Activated gamma-delta T cell treated with Interleukin-2 at 50 U/mL for 16 hours (primary cell): ENCODE measurements around the gene SLC6A2.

Experiments used
- DNase-seq: peaks from one replicate; pipeline ENCODE4 v3.0.0-alpha.2; 2020

Gene SLC6A2

DNA sequence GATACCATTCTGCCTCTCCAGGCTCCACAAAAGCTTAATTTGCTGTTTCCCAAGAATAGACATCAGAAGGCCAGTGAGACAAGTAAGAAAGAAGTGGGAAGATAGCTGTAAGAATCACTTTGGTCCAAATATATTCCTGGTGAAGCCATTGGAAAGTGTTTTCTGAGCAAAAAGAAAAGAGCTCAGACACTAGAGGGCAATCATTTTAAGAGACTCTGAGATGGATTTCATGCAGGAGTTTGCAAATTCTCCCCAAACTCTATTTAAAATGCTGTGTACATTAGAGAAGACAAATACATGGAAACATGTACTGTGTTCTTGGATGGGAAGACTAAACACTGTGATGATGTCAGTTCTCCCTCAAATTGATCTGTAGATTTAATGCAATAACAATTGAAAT is 8.0 kb upstream of the SLC6A2 start:
- no peak for DNase-seq

GRCh38 chr16:55651841-55652824 is 3.7 kb upstream of the SLC6A2 start:
- DNase-seq = no peak

GRCh38 chr16:55653106-55653505 is 2.7 kb upstream of the SLC6A2 start:
- DNase-seq = no peak

GRCh38 chr16:55655381-55655896 is 349 bp upstream of the SLC6A2 start:
- DNase-seq = no peak

GRCh38 chr16:55656691-55657092 is 904 bp downstream of the SLC6A2 start:
- no peak for DNase-seq

GRCh38 chr16:55657616-55658015 is 1.8 kb downstream of the SLC6A2 start:
- no peak for DNase-seq

DNA sequence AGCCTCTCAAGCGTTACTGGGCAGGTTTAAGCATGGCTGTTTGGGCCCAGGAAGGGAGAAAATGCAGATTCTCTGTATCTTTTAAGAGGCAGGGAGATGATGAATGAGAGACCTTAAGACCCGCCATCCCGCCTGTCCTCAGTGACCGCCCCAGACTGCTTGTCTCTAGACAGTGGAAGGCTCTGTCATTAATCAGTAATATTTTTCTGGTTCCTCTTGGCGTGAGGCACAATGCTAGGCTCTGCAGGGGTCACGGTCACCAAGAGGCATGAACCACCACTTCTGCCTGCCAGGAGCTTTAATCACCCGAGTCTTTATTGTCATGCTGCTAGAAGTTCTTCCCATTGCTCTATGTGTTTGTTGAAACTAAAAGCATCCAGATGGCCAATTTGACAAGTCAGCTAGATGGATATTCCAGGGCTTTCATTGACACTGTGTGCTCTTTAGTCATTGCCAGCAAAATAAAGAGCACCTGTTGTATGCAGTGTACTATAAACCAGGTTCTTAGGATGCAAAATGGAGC is 3.2 kb downstream of the SLC6A2 start:
- no peak for DNase-seq

- no peak for DNase-seq
These were observed 4.2 kb downstream of the SLC6A2 start for GRCh38 chr16:55660026-55660425.

DNA sequence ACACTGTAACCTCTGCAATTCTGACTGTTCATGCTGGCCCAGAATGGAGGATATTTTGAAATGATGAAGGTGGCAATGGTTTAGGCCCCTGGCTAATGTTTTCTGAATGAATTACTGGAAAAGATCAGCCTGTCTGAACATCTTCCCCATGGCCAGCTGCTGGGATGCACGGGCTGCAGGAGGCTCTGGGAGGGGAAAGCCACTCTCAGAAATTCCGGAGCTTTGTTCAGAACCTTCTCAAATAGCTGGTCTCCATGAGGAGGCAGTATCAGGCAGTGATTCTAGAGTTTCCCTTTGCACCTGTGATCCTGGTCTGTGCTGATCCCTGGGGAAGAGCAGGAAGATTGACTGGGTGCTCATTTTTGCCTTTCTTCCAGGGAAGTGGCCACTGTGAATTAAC is 5.0 kb downstream of the SLC6A2 start:
- no peak for DNase-seq

DNA sequence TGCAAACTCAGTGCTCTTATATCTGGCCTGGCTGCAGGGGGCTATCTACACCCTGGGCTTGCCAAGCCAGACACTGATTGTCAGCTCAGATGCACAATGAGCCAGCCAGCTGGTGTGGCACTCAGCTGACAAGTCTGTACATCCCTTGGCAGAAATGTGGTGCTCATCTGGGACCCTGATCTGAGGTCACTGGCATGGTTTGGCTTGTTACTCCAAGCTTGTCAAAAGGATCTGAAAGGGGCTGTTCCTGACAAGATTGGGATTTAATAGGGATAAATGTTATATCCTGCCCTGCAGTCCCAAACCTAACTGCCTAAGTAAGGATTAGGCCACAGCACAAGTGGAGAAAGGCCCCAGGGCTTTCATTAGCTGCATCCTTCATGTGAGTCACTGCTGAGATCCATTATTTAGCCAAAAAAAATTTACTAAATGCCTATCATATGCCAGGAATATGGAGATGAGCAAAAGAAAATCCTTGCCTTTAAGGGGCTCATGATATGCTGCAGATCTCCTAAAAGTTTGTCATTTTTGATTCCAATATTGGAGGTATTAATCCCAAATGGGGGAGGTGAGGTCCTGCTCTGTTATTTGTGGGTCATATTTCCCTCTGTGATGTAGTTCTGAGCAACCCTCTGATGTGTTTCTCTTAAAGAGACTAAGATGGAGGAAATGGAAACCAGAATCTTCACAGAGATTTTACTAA is 6.3 kb downstream of the SLC6A2 start:
- DNase-seq = no peak

DNA sequence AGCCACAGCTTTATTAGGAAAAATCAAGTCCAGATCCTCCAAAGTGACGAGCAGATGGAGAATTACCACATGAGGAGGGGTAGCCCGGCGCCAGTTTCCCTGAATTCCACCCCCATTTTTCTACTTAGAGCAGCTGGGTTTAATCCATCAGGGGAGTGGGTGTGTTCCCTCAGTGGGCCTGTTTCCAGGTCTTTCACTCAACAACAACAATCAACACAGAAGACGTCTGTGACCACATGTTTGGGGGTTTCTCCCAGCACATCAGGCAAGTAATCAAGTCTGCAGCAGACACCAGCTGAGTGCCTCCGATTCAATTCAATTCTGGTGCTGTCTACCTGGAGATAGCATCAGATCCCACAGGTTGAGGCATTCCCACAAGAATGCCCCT is 6.8 kb downstream of the SLC6A2 start:
- DNase-seq = no peak

DNA sequence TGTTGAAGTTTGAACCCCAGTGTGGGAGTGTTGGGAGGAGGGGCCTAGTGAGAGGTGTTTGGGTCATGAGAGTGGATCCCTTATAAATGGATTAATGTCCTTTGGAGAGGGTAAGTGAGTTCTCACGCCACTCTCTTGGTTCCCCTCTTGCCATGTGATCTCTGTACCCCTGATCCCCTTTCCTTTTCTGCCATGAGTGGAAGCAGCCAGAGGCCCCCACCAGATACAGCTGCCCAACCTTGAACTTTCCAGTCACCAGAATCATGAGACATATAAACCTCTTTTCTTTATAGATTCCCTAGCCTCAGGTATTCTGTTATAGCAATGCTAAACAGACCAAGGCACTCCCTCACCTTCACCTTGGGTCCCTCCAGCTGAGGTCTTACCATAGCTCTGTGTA is 7.4 kb downstream of the SLC6A2 start:
- no peak for DNase-seq

DNA sequence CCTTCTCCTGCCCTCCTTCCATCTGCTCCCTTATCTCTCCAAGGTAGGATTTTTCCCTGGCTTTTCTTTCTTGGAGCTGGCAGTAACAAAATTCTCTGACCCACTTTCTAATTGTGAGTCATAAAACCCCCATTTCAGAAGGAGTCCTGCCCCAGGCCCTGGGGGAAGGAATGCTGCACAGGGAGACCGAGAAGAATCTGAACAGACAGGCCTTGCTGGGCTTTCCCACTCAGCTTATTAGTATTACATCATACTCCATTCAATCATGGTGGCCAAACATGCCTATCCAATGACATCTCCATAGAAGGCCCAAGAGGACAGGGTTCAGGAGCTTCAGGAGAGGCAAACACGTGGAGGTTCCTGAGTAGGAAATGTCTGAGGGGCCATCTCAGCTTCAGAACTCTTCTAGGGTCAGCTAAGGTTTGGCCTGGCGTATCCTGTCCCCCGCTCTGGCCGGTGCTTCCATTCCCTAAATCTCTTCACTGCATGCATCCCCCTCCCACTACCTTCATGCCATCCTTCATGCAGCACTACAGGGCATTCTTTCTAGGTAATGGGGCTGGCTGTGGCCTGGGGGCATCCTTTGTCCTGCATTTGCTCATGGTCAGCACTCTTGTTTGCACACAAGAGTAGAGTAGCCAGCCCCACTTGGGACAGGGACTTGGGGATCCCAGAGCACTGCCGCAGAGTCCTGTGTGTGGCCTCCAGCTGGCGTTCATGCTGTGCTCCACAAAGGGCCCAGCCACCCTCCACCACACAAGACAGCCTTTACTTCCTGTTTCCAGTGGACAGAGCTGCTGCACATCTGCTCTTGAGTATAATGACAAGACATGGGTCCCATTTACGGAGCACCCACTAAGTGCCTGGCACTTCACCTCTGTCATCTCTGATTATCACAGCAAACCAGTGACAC is 8.2 kb downstream of the SLC6A2 start:
- no peak for DNase-seq

GRCh38 chr16:55664786-55665407 is 9.1 kb downstream of the SLC6A2 start:
- no peak for DNase-seq

- DNase-seq = no peak
These were observed 9.7 kb downstream of the SLC6A2 start for GRCh38 chr16:55665511-55665910.

DNA sequence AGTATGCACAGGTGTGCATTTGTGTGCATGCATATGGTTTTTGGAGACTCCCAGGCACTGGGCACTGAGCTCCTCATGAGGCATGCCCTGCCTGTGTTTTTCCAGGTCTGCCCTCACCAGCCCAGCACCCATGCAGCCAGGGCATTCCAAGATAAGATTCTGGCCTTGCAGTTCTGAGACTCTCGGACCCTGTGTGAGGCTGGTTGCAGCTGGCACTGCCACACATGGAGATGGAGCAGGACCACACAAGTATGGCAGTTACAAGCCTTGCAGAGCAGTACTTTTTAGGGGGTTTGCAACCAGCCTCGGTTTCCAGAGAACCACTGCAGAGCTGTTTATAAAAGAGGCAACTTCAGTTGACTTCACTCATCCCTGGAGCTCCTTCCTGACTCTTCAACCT is 10.2 kb downstream of the SLC6A2 start:
- DNase-seq = no peak

GRCh38 chr16:55667753-55668152 is 12.0 kb downstream of the SLC6A2 start:
- DNase-seq = no peak

- DNase-seq = no peak
These were observed 12.8 kb downstream of the SLC6A2 start for GRCh38 chr16:55668340-55669281.

GRCh38 chr16:55671206-55671973 is 15.6 kb downstream of the SLC6A2 start:
- DNase-seq = no peak

DNA sequence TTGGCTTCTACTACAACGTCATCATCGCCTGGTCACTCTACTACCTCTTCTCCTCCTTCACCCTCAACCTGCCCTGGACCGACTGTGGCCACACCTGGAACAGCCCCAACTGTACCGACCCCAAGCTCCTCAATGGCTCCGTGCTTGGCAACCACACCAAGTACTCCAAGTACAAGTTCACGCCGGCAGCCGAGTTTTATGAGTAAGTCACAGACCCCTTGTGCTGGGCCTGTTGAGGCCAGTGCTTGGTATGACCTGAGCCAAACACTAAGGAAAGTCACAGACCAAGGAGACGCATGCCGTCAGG is 16.1 kb downstream of the SLC6A2 start:
- DNase-seq = no peak
